GM23248 (cell line): ENCODE measurements around the gene STK32B. TPM values are rescaled to one million over a fixed set of nuclear protein-coding genes. Genes with fewer than 3 reads are reported as not detected.

ENCODE experiments used
- DNase-seq: peaks from one replicate; pipeline ENCODE4 v3.0.0-alpha.2; 2015
- H2AFZ ChIP-seq: fragments of 200-600 bp; sonication (generic); 2 replicates; pipeline ENCODE4 v1.6.1; 2016; ENCODE audit warnings: antibody characterized with exemption
- H3F3A ChIP-seq: fragments of 200-600 bp; sonication (generic); 2 replicates; pipeline ENCODE4 v1.6.1; 2016; ENCODE audit warnings: mild to moderate bottlenecking, antibody characterized with exemption, mixed run types; ENCODE audit not compliant: insufficient read depth
- H3K27ac ChIP-seq: fragments of 200-600 bp; sonication (generic); 2 replicates; pipeline ENCODE4 v1.5.1; 2016; ENCODE audit warnings: mild to moderate bottlenecking
- H3K27me3 ChIP-seq: fragments of 200-600 bp; sonication (generic); replicated peaks from 2 replicates; pipeline ENCODE4 v1.6.1; 2016; ENCODE audit warnings: mild to moderate bottlenecking; ENCODE audit not compliant: insufficient read depth
- H3K36me3 ChIP-seq: fragments of 200-600 bp; sonication (generic); 2 replicates; pipeline ENCODE4 v1.6.1; 2016; ENCODE audit warnings: low read depth, mild to moderate bottlenecking
- H3K4me1 ChIP-seq: fragments of 200-600 bp; sonication (generic); 2 replicates; pipeline ENCODE4 v1.6.1; 2016; ENCODE audit warnings: mild to moderate bottlenecking; ENCODE audit not compliant: insufficient read depth
- H3K4me2 ChIP-seq: fragments of 200-600 bp; sonication (generic); one replicate; pipeline ENCODE4 v1.6.1; 2016; ENCODE audit warnings: mild to moderate bottlenecking; ENCODE audit not compliant: unreplicated experiment
- H3K4me3 ChIP-seq: fragments of 200-600 bp; sonication (generic); 2 replicates; pipeline ENCODE4 v1.5.1; 2016; ENCODE audit warnings: mild to moderate bottlenecking
- H3K79me2 ChIP-seq: fragments of 200-600 bp; sonication (generic); 2 replicates; pipeline ENCODE4 v1.6.1; 2016; ENCODE audit warnings: mild to moderate bottlenecking; ENCODE audit not compliant: insufficient read depth
- H3K9ac ChIP-seq: fragments of 200-600 bp; sonication (generic); 2 replicates; pipeline ENCODE4 v1.6.1; 2016; ENCODE audit warnings: mild to moderate bottlenecking
- H3K9me2 ChIP-seq: fragments of 200-600 bp; sonication (generic); 2 replicates; pipeline ENCODE4 v1.6.1; 2016; ENCODE audit warnings: mixed run types, mild to moderate bottlenecking, moderate library complexity; ENCODE audit not compliant: insufficient read depth
- H3K9me3 ChIP-seq: fragments of 200-600 bp; sonication (generic); one replicate; pipeline ENCODE4 v1.6.1; 2017; ENCODE audit warnings: low read depth
- H4K20me1 ChIP-seq: fragments of 200-600 bp; sonication (generic); 2 replicates; pipeline ENCODE4 v1.6.0; 2016; ENCODE audit not compliant: insufficient read depth
- EZH2 ChIP-seq: fragments of 200-600 bp; sonication (generic); IDR thresholded peaks from 2 replicates; pipeline ENCODE4 v1.6.1; 2018; ENCODE audit warnings: antibody characterized with exemption, mild to moderate bottlenecking; ENCODE audit not compliant: insufficient read depth, poor library complexity, severe bottlenecking
- EZH2phosphoT487 ChIP-seq: fragments of 200-600 bp; sonication (generic); IDR thresholded peaks from 2 replicates; pipeline ENCODE4 v1.6.1; 2018; ENCODE audit warnings: antibody characterized with exemption, moderate library complexity, mild to moderate bottlenecking, low read depth; ENCODE audit not compliant: insufficient read depth
- WGBS, 2 experiments: methylation state at CpG; one replicate each; pipeline ENCODE4 v1.1.6; 2015 to 2017; ENCODE audit warnings: low lambda C conversion rate in 2 of 2, low coverage in 1 of 2; ENCODE audit errors: missing lambda C conversion rate in 2 of 2; 5-methylcytosine and 5-hydroxymethylcytosine counted together
- in situ Hi-C: fragments of 300-500 bp; cut with MboI; formaldehyde crosslinking; loops from 2 replicates; pipeline ENCODE4 v1.15.0; 2020
- polyA plus RNA-seq: library from polyadenylated mRNA; unstranded; fragments of >200 nt; fragmentation: Nextera tagmentation; extraction: Ambion mirVana; gene quantifications from 2 replicates; pipeline ENCODE4 v1.2.1, GENCODE V29; 2016
- total RNA-seq: library from RNA; depleted of rRNA; stranded (reverse); fragments of >200 nt; shearing (Covaris generic); gene quantifications from 2 replicates; pipeline ENCODE4 v1.2.3, GENCODE V29; 2014

Gene STK32B
- total and polyA plus RNA-seq, 2 experiments from 2014 or later = 4.9 to 6.1 TPM

GRCh38 chr4:5199912-5200311 lies 148.6 kb downstream of the STK32B start:
- Histone ChIP-seq H3K4me1 (no peaks in the 10 kb centered on the region; the same call in 1 of the 2 replicates), H3K9me3 (no peaks in the 10 kb centered on the region), H2AFZ (no peak overlapping the region), H3K79me2 (no peaks in the 10 kb centered on the region), H4K20me1 (no peaks in the 10 kb centered on the region), H3K27me3 (no peaks in the 10 kb centered on the region), H3K9me2 (no peaks in the 10 kb centered on the region), H3K27ac (no peak overlapping the region), H3K36me3 (no peaks in the 10 kb centered on the region), H3K4me3 (no peak overlapping the region), H3K4me2 (no peak overlapping the region), H3F3A (no peaks in the 10 kb centered on the region), H3K9ac (no peak overlapping the region)
- in situ Hi-C loops = no loop called here
- DNase-seq = no peak
- no peak for TF ChIP-seq EZH2
- TF ChIP-seq EZH2phosphoT487 = no peak
- WGBS, 2 experiments = 50 to 55% methylated on average over 2 of the region's 2 CpGs

GRCh38 chr4:5200513-5200912 lies 149.2 kb downstream of the STK32B start:
- Histone ChIP-seq H3F3A (no peaks in the 10 kb centered on the region), H3K79me2 (no peaks in the 10 kb centered on the region), H3K4me2 (no peak overlapping the region), H4K20me1 (no peaks in the 10 kb centered on the region), H3K4me3 (no peak overlapping the region), H3K36me3 (no peaks in the 10 kb centered on the region), H3K4me1 (no peaks in the 10 kb centered on the region; the same call in 1 of the 2 replicates), H3K27ac (no peak overlapping the region), H2AFZ (no peak overlapping the region), H3K9me3 (no peaks in the 10 kb centered on the region), H3K27me3 (no peaks in the 10 kb centered on the region), H3K9me2 (no peaks in the 10 kb centered on the region), H3K9ac (no peak overlapping the region)
- in situ Hi-C loops = no loop called here
- 36 to 41% methylated on average over 3 of the region's 3 CpGs for WGBS, 2 experiments
- peak; percentile 5 for DNase-seq
- TF ChIP-seq EZH2phosphoT487 = no peak
- TF ChIP-seq EZH2 = no peak

GRCh38 chr4:5203309-5203992 lies 152.2 kb downstream of the STK32B start:
- no peak overlapping the region for H3K4me3 ChIP-seq
- H3K9me2 ChIP-seq = no peaks in the 10 kb centered on the region
- no peak overlapping the region for H2AFZ ChIP-seq
- peak; percentile 7 for DNase-seq
- WGBS, 2 experiments = 50 to 56% methylated on average over 7 of the region's 7 CpGs
- H3K9me3 ChIP-seq = no peaks in the 10 kb centered on the region
- in situ Hi-C loops = no loop called here
- no peak overlapping the region for H3K9ac ChIP-seq
- no peaks in the 10 kb centered on the region for H3K27me3 ChIP-seq
- H4K20me1 ChIP-seq = no peaks in the 10 kb centered on the region
- H3K27ac ChIP-seq = no peak overlapping the region
- H3K4me2 ChIP-seq = no peak overlapping the region
- H3K4me1 ChIP-seq = peaks cover 13% of the 10 kb centered on the region
- peaks cover 10% of the 10 kb centered on the region; the same call in 1 of the 2 replicates for H3F3A ChIP-seq
- no peaks in the 10 kb centered on the region for H3K36me3 ChIP-seq
- no peak for TF ChIP-seq EZH2phosphoT487
- no peak for TF ChIP-seq EZH2
- no peaks in the 10 kb centered on the region for H3K79me2 ChIP-seq

GRCh38 chr4:5203993-5204310 lies 152.7 kb downstream of the STK32B start:
- Histone ChIP-seq H2AFZ (no peak overlapping the region), H3K79me2 (no peaks in the 10 kb centered on the region), H3K4me3 (no peak overlapping the region), H3K27ac (no peak overlapping the region), H3K9ac (no peak overlapping the region), H3K36me3 (no peaks in the 10 kb centered on the region), H3F3A (peaks cover 10% of the 10 kb centered on the region; the same call in 1 of the 2 replicates), H3K9me2 (no peaks in the 10 kb centered on the region), H3K4me2 (no peak overlapping the region), H4K20me1 (no peaks in the 10 kb centered on the region), H3K4me1 (peaks cover 13% of the 10 kb centered on the region), H3K9me3 (no peaks in the 10 kb centered on the region), H3K27me3 (no peaks in the 10 kb centered on the region)
- WGBS, 2 experiments = 13 to 18% methylated on average over 3 of the region's 3 CpGs
- TF ChIP-seq EZH2phosphoT487 (no peak), EZH2 (no peak)
- in situ Hi-C loops = no loop called here
- DNase-seq = peak; percentile 28
